B cell (primary cell): ENCODE data around the gene LPO. TPM values are rescaled to one million over a fixed set of nuclear protein-coding genes. Genes with fewer than 3 reads are reported as not detected.

Experiments used
- ATAC-seq: fragments of 200-7000 bp; cut with Tn5 transposase; one replicate; pipeline ENCODE4 v1.10.0; 2021; ENCODE audit warnings: low read depth, mild to moderate bottlenecking, moderate number of reproducible peaks, moderate library complexity
- CTCF ChIA-PET: fragments of 350-600 bp; sonication (Branson Sonifier 250); formaldehyde crosslinking; loops from one replicate; lab custom pipeline; 2021; ENCODE audit warnings: antibody characterized with exemption, inconsistent platforms; lab: Charles Lee
- POLR2A ChIA-PET: fragments of 350-600 bp; sonication (Branson Sonifier 250); formaldehyde crosslinking; loops from one replicate; lab custom pipeline; 2021; ENCODE audit warnings: antibody characterized with exemption; lab: Charles Lee
- DNase-seq: peaks from one replicate; pipeline ENCODE4 v3.0.0; 2013
- H2AFZ ChIP-seq: 2 replicates; pipeline ENCODE4 v1.6.1; 2012; ENCODE audit warnings: mild to moderate bottlenecking, low read depth, low read length; ENCODE audit not compliant: insufficient read depth, poor library complexity, severe bottlenecking
- H3K27ac ChIP-seq, 2 donors: 1 replicate in 1 of 2; 2 replicates in 1 of 2; pipeline ENCODE4 v1.5.1; 2012 to 2013; ENCODE audit warnings: low read length in 2 of 2, mild to moderate bottlenecking in 2 of 2, moderate library complexity in 1 of 2
- H3K27me3 ChIP-seq, 4 experiments: fragments of 200-600 bp in 1 of 4; sonication (generic) in 1 of 4; replicated peaks in 1 of 4; 1 replicate in 2 of 4; 2 replicates in 2 of 4; pipeline versions ENCODE4 v1.6.1 to v1.7.0; 2013 to 2016; ENCODE audit warnings: low read length in 3 of 4, mild to moderate bottlenecking in 2 of 4, mixed read lengths in 1 of 4, moderate library complexity in 1 of 4; ENCODE audit not compliant: insufficient read depth in 4 of 4, control insufficient read depth in 3 of 4; ENCODE audit errors: control extremely low read depth in 1 of 4
- H3K36me3 ChIP-seq, 2 experiments: replicated peaks in 1 of 2; 1 replicate in 1 of 2; 2 replicates in 1 of 2; pipeline versions ENCODE4 v1.6.1 to v1.7.1; 2013; ENCODE audit warnings: low read length in 1 of 2; ENCODE audit not compliant: insufficient read depth in 2 of 2, control insufficient read depth in 1 of 2; ENCODE audit errors: control extremely low read depth in 1 of 2, extremely low read depth in 1 of 2
- H3K4me1 ChIP-seq, 2 donors: fragments of 200-600 bp in 1 of 2; sonication (generic) in 1 of 2; 1 replicate in 1 of 2; 2 replicates in 1 of 2; pipeline versions ENCODE4 v1.5.1 to v1.6.1; 2013 to 2017; ENCODE audit warnings: low read length in 2 of 2; ENCODE audit not compliant: control insufficient read depth in 2 of 2, insufficient read depth in 2 of 2
- H3K4me2 ChIP-seq: replicated peaks from 2 replicates; pipeline ENCODE3; 2012; ENCODE audit warnings: mild to moderate bottlenecking, low read depth, low read length; ENCODE audit not compliant: poor library complexity, severe bottlenecking
- H3K4me3 ChIP-seq, 5 experiments: fragments of 200-600 bp in 1 of 5; sonication (generic) in 1 of 5; 1 replicate in 3 of 5; 2 replicates in 2 of 5; pipeline versions ENCODE4 v1.5.1 to v1.7.0; 2011 to 2016; ENCODE audit warnings: low read length in 4 of 5, mild to moderate bottlenecking in 4 of 5, low read depth in 2 of 5, control low read depth in 1 of 5, moderate library complexity in 1 of 5; ENCODE audit not compliant: insufficient read depth in 1 of 5; ENCODE audit errors: control extremely low read depth in 1 of 5, extremely low read depth in 1 of 5
- H3K79me2 ChIP-seq: fragments of 200-600 bp; sonication (generic); one replicate; pipeline ENCODE4 v1.6.0; 2016; ENCODE audit warnings: low read length; ENCODE audit not compliant: control insufficient read depth, insufficient read depth
- H3K9ac ChIP-seq: fragments of 200-600 bp; sonication (generic); 2 replicates; pipeline ENCODE4 v1.6.1; 2017; ENCODE audit warnings: mild to moderate bottlenecking, low read length, moderate library complexity
- H3K9me3 ChIP-seq, 3 donors: one replicate each; pipeline versions ENCODE4 v1.6.1 to v1.7.1; 2013; ENCODE audit warnings: low read length in 2 of 3; ENCODE audit not compliant: control insufficient read depth in 2 of 3, insufficient read depth in 1 of 3; ENCODE audit errors: control extremely low read depth in 1 of 3
- H4K20me1 ChIP-seq: 2 replicates; pipeline ENCODE4 v1.6.0; 2012; ENCODE audit warnings: mild to moderate bottlenecking, low read length; ENCODE audit not compliant: insufficient read depth, control insufficient read depth, poor library complexity, severe bottlenecking
- H3K27ac Mint-ChIP-seq: one replicate; pipeline ENCODE4 v1.8.0; 2021; ENCODE audit warnings: mixed read lengths
- H3K27me3 Mint-ChIP-seq: one replicate; pipeline ENCODE4 v1.8.0; 2021; ENCODE audit warnings: mixed read lengths
- H3K4me1 Mint-ChIP-seq: one replicate; pipeline ENCODE4 v1.8.0; 2021; ENCODE audit warnings: mixed read lengths
- H3K4me3 Mint-ChIP-seq: one replicate; pipeline ENCODE4 v1.8.0; 2021; ENCODE audit warnings: mixed read lengths
- H3K9me3 Mint-ChIP-seq: one replicate; pipeline ENCODE4 v1.8.0; 2022; ENCODE audit warnings: mixed read lengths; ENCODE audit not compliant: insufficient read depth
- EZH2 ChIP-seq: IDR thresholded peaks from 2 replicates; pipeline ENCODE4 v1.6.1; 2012; ENCODE audit warnings: borderline replicate concordance, low read depth, mild to moderate bottlenecking, moderate library complexity, low read length; ENCODE audit not compliant: insufficient read depth, poor library complexity, severe bottlenecking
- WGBS: methylation state at CpG from one replicate; pipeline ENCODE4 v1.1.5; 2013; ENCODE audit warnings: missing lambda C conversion rate; ENCODE audit not compliant: insufficient coverage; 5-methylcytosine and 5-hydroxymethylcytosine counted together
- intact Hi-C: fragments of 100-400 bp; cut with micrococcal nuclease; formaldehyde crosslinking; loops from one replicate; pipeline ENCODE4 v1.10.0; 2022
- polyA plus RNA-seq: library from polyadenylated mRNA; depleted of rRNA; stranded (reverse); fragments of >200 nt; gene quantifications from 2 replicates; pipeline ENCODE4 v1.2.3, GENCODE V29; 2012
- total RNA-seq, 2 donors: library from RNA; stranded (reverse); fragments of 120-200 nt in 1 of 2; gene quantifications; 1 replicate in 1 of 2; 2 replicates in 1 of 2; pipeline versions ENCODE4 v1.2.3 to v1.2.4, GENCODE V29; 2013 to 2022
- TF ChIP-seq, protein P1 (sequence below): fragments of 200-600 bp; IDR thresholded peaks from one replicate; pipeline ENCODE4 v1.8.0; 2022; ENCODE audit warnings: antibody characterized with exemption, mild to moderate bottlenecking

The LPO gene
- total and polyA plus RNA-seq, 2 donors (not counting 1 experiment from before 2014, with no cell fraction given) = not detected

DNA sequence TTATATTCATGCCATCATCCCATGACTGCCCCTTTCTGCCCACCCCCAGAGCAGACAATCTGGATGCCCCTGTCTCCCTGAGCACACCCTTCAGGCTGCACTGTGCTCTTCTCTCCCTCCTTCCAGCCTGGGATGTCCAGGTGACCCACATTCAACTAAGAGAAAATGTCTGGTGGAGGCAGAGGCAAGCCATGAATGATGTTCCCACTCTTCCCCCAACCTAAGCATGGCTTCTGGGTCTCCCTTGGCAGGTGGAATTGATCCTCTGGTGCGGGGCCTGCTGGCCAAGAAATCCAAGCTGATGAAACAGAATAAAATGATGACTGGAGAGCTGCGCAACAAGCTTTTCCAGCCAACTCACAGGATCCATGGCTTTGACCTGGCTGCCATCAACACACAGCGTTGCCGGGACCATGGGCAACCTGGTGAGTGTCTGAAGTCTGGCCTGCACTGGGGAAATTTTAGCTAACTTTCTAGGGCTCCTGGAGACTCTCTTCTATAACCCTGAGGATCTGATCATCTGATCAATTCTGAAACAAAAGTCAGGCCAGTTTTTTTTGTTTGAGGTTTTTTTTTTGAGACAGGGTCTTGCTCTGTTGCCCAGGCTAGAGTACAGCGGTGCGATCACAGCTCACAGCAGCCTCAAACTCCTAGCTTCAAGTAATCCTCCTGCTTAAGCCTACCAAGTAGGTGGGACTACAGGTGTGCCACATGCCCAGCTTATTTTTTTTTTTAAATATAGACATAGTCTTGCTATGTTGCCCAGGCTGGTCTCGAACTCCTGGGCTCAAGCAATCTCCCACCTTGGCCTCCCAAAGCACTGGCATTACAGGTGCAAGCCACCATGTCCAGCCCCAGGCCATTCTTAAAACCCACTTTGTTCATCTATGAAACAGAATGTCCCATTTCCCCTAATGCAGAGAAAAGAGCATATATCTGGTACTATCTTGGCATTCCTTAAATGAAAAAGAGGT, 27.8 kb downstream of the LPO start:
- no peak overlapping the region for H3K4me2 ChIP-seq
- no peaks in the 10 kb centered on the region for H3K4me1 ChIP-seq
- H3K27ac Mint-ChIP-seq = no peak overlapping the region
- H3K9me3 Mint-ChIP-seq = no peaks in the 10 kb centered on the region
- peaks cover 0 to 17% (median 11%) of the 10 kb centered on the region in 4 experiments for H3K27me3 ChIP-seq
- no peak overlapping the region for H2AFZ ChIP-seq
- POLR2A ChIA-PET = interaction anchor here (0.8 kb wide), 1 partner anchor 24 kb away, joined by 3 read pairs; no protein-coding TSS in a partner anchor
- TF ChIP-seq EZH2 = no peak
- TF ChIP-seq, protein P1, sequence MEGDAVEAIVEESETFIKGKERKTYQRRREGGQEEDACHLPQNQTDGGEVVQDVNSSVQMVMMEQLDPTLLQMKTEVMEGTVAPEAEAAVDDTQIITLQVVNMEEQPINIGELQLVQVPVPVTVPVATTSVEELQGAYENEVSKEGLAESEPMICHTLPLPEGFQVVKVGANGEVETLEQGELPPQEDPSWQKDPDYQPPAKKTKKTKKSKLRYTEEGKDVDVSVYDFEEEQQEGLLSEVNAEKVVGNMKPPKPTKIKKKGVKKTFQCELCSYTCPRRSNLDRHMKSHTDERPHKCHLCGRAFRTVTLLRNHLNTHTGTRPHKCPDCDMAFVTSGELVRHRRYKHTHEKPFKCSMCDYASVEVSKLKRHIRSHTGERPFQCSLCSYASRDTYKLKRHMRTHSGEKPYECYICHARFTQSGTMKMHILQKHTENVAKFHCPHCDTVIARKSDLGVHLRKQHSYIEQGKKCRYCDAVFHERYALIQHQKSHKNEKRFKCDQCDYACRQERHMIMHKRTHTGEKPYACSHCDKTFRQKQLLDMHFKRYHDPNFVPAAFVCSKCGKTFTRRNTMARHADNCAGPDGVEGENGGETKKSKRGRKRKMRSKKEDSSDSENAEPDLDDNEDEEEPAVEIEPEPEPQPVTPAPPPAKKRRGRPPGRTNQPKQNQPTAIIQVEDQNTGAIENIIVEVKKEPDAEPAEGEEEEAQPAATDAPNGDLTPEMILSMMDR = no peak
- H3K4me1 Mint-ChIP-seq = no peaks in the 10 kb centered on the region
- H3K9me3 ChIP-seq = no peaks in the 10 kb centered on the region
- CTCF ChIA-PET = no interaction called here
- H3K27ac ChIP-seq = no peak overlapping the region
- no peaks in the 10 kb centered on the region for H4K20me1 ChIP-seq
- no peak overlapping the region for H3K4me3 ChIP-seq
- intact Hi-C loops = no loop called here
- ATAC-seq = no peak
- no peaks in the 10 kb centered on the region for H3K36me3 ChIP-seq
- peaks cover 56% of the 10 kb centered on the region for H3K27me3 Mint-ChIP-seq
- 96% methylated on average over 5 of the region's 7 CpGs for WGBS
- H3K9ac ChIP-seq = no peak overlapping the region
- H3K4me3 Mint-ChIP-seq = no peak overlapping the region
- DNase-seq = no peak
- no peaks in the 10 kb centered on the region for H3K79me2 ChIP-seq
